Sigmoid colon (tissue), 4 donors: Measurements from ENCODE around the gene ARHGEF7.

Experiments used
- EP300 ChIP-seq, 4 donors: sonication (generic); formaldehyde crosslinking; IDR thresholded peaks; one replicate each; pipeline ENCODE4 v1.6.1; 2017; ENCODE audit warnings: antibody characterized with exemption in 4 of 4
- TF ChIP-seq, protein P1 (sequence below), 4 experiments: fragments of 450-650 bp in 3 of 4; fragments of 200-600 bp in 1 of 4; IDR thresholded peaks; one replicate each; pipeline ENCODE4 v1.5.1; 2016 to 2019; ENCODE audit warnings: antibody characterized with exemption in 4 of 4, mild to moderate bottlenecking in 3 of 4, moderate library complexity in 2 of 4

- TF ChIP-seq, protein P1, sequence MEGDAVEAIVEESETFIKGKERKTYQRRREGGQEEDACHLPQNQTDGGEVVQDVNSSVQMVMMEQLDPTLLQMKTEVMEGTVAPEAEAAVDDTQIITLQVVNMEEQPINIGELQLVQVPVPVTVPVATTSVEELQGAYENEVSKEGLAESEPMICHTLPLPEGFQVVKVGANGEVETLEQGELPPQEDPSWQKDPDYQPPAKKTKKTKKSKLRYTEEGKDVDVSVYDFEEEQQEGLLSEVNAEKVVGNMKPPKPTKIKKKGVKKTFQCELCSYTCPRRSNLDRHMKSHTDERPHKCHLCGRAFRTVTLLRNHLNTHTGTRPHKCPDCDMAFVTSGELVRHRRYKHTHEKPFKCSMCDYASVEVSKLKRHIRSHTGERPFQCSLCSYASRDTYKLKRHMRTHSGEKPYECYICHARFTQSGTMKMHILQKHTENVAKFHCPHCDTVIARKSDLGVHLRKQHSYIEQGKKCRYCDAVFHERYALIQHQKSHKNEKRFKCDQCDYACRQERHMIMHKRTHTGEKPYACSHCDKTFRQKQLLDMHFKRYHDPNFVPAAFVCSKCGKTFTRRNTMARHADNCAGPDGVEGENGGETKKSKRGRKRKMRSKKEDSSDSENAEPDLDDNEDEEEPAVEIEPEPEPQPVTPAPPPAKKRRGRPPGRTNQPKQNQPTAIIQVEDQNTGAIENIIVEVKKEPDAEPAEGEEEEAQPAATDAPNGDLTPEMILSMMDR (IDR thresholded peaks at IDR 0.05) = no peak
- no peak for TF ChIP-seq EP300 (IDR thresholded peaks at IDR 0.05)
Observed at GRCh38 chr13:111093634-111094033, 21.5 kb upstream of the ARHGEF7 start.
